HG03025 (cell line): ENCODE measurements around the gene RIMS1.

ENCODE experiments used
- ATAC-seq: cut with Tn5 transposase; IDR thresholded peaks from one replicate; pipeline ENCODE4 v1.9.1; 2021; ENCODE audit warnings: mild to moderate bottlenecking, moderate library complexity; ENCODE audit not compliant: unreplicated experiment, low FRiP score

RIMS1 gene

GRCh38 chr6:72216222-72217068 lies 330.1 kb downstream of the RIMS1 start:
- ATAC-seq: no peak

GRCh38 chr6:72217626-72218025 lies 331.3 kb downstream of the RIMS1 start:
- ATAC-seq: no peak

GRCh38 chr6:72218125-72218524 lies 331.8 kb downstream of the RIMS1 start:
- ATAC-seq: no peak

GRCh38 chr6:72219536-72219935 lies 333.2 kb downstream of the RIMS1 start:
- no peak for ATAC-seq

GRCh38 chr6:72238021-72238420 lies 351.7 kb downstream of the RIMS1 start:
- no peak for ATAC-seq

- ATAC-seq: no peak
Measured at GRCh38 chr6:72238900-72239299, 352.6 kb downstream of the RIMS1 start.

GRCh38 chr6:72245565-72245964 lies 359.2 kb downstream of the RIMS1 start:
- no peak for ATAC-seq

- ATAC-seq: no peak
Measured at GRCh38 chr6:72246926-72247325, 360.6 kb downstream of the RIMS1 start.

- ATAC-seq: no peak
Measured at GRCh38 chr6:72248621-72249020, 362.3 kb downstream of the RIMS1 start.

- no peak for ATAC-seq
Measured at GRCh38 chr6:72250664-72251063, 364.3 kb downstream of the RIMS1 start.

- ATAC-seq: no peak
Measured at GRCh38 chr6:72260489-72260888, 374.1 kb downstream of the RIMS1 start.

GRCh38 chr6:72261554-72261953 lies 375.2 kb downstream of the RIMS1 start:
- no peak for ATAC-seq

GRCh38 chr6:72262254-72262653 lies 375.9 kb downstream of the RIMS1 start:
- no peak for ATAC-seq

- no peak for ATAC-seq
Measured at GRCh38 chr6:72267470-72267869, 381.1 kb downstream of the RIMS1 start.

GRCh38 chr6:72271531-72271930 lies 385.2 kb downstream of the RIMS1 start:
- ATAC-seq: no peak

GRCh38 chr6:72272958-72273357 lies 386.6 kb downstream of the RIMS1 start:
- no peak for ATAC-seq

GRCh38 chr6:72275888-72276287 lies 389.5 kb downstream of the RIMS1 start:
- ATAC-seq: no peak

- ATAC-seq: no peak
Measured at GRCh38 chr6:72282201-72282600, 395.9 kb downstream of the RIMS1 start.

- no peak for ATAC-seq
Measured at GRCh38 chr6:72283571-72283970, 397.2 kb downstream of the RIMS1 start.

GRCh38 chr6:72286911-72287311 lies 400.6 kb downstream of the RIMS1 start:
- ATAC-seq: no peak

- no peak for ATAC-seq
Measured at GRCh38 chr6:72287801-72288200, 401.5 kb downstream of the RIMS1 start.

GRCh38 chr6:72288592-72288991 lies 402.2 kb downstream of the RIMS1 start:
- ATAC-seq: no peak
